HG02798 (cell line): Measurements from ENCODE around the gene FBN2.

Experiments
- ATAC-seq: cut with Tn5 transposase; IDR thresholded peaks from one replicate; pipeline ENCODE4 v1.9.1; 2021; ENCODE audit warnings: mild to moderate bottlenecking; ENCODE audit not compliant: unreplicated experiment, poor library complexity

Gene FBN2

GRCh38 chr5:128538000-128538249 is at the start of gene FBN2:
Gene FBN2 (minus strand): TSS chr5:128538245. CDS start chr5:128537603, 642 bp downstream.
- no peak for ATAC-seq

- no peak for ATAC-seq
These were observed 49.2 kb upstream of the FBN2 start for GRCh38 chr5:128587275-128587674.

- ATAC-seq, result no peak
These were observed 48.8 kb upstream of the FBN2 start for GRCh38 chr5:128586848-128587247.

GRCh38 chr5:128579639-128580038 is 41.6 kb upstream of the FBN2 start:
- ATAC-seq, result no peak

- ATAC-seq, result no peak
These were observed 41.0 kb upstream of the FBN2 start for GRCh38 chr5:128579093-128579492.

GRCh38 chr5:128574041-128574440 is 36.0 kb upstream of the FBN2 start:
- no peak for ATAC-seq

GRCh38 chr5:128572930-128573319 is 34.9 kb upstream of the FBN2 start:
- ATAC-seq, result no peak

GRCh38 chr5:128572051-128572929 is 34.2 kb upstream of the FBN2 start:
- ATAC-seq, result no peak

GRCh38 chr5:128566178-128566577 is 28.1 kb upstream of the FBN2 start:
- no peak for ATAC-seq

- ATAC-seq, result no peak
These were observed 21.6 kb upstream of the FBN2 start for GRCh38 chr5:128559300-128560297.

- ATAC-seq, result no peak
These were observed 15.7 kb upstream of the FBN2 start for GRCh38 chr5:128553747-128554146.

- no peak for ATAC-seq
These were observed 13.4 kb upstream of the FBN2 start for GRCh38 chr5:128551476-128551875.

GRCh38 chr5:128549496-128549895 is 11.5 kb upstream of the FBN2 start:
- ATAC-seq, result no peak

GRCh38 chr5:128546658-128547281 is 8.7 kb upstream of the FBN2 start:
- ATAC-seq, result no peak

GRCh38 chr5:128541385-128541784 is 3.3 kb upstream of the FBN2 start:
- ATAC-seq, result no peak

- ATAC-seq, result no peak
These were observed 989 bp upstream of the FBN2 start for GRCh38 chr5:128539038-128539429.

- no peak for ATAC-seq
These were observed 399 bp upstream of the FBN2 start for GRCh38 chr5:128538250-128539037.

- no peak for ATAC-seq
These were observed 635 bp downstream of the FBN2 start for GRCh38 chr5:128537221-128537999.
